Ishikawa (cell line): ENCODE data around the gene ATXN1.

ENCODE experiments used
- EGR1 ChIP-seq: IDR thresholded peaks from 2 replicates; pipeline ENCODE4 v1.6.1; 2012
- EP300 ChIP-seq: IDR thresholded peaks from 2 replicates; pipeline ENCODE4 v1.6.1; 2012; ENCODE audit warnings: borderline replicate concordance
- YY1 ChIP-seq: IDR thresholded peaks from 2 replicates; pipeline ENCODE4 v1.6.1; 2012; ENCODE audit warnings: low read depth

DNA sequence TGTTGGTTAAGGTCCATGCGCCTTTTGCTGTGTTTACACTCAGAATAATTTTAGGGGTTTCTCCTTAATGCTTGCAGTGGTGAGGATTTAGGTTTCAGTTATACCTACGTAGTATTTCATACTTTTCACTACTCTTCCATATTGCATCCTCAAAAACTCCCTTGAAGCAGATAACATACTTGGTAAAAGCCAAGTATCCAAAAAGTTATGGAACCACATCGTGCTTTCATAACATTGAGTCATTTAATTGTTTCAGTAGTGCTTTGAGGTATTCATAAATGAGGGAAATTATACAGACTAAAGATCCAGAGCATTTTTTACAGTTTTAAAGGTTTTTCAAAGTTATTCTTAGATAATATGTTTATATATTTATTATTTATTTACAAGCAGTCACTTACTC, 4.0 kb upstream of the ATXN1 start:
- TF ChIP-seq EGR1 = no peak
- TF ChIP-seq EP300 = no peak
- TF ChIP-seq YY1 = no peak
